HG03196 (cell line): ENCODE measurements around the gene FEN1.
A peak's percentile ranks its signal among the peaks of the same experiment; 100 is the strongest.

Source experiments
- ATAC-seq: cut with Tn5 transposase; IDR thresholded peaks from one replicate; pipeline ENCODE4 v1.9.1; 2021; ENCODE audit not compliant: unreplicated experiment

Gene FEN1

GRCh38 chr11:61792310-61793082 lies at the start of gene FEN1, which contains the start of gene TMEM258:
FEN1 (plus strand) TSS chr11:61792911; CDS start chr11:61795362, 2,451 bp downstream.
TMEM258 (minus strand) TSS chr11:61792599; CDS start chr11:61792558, 41 bp downstream.
- ATAC-seq, result peak; percentile 73

GRCh38 chr11:61743486-61744095 lies 49.1 kb upstream of the FEN1 start:
- no peak for ATAC-seq

- ATAC-seq, result no peak
These were observed 48.5 kb upstream of the FEN1 start for GRCh38 chr11:61744181-61744580.

DNA sequence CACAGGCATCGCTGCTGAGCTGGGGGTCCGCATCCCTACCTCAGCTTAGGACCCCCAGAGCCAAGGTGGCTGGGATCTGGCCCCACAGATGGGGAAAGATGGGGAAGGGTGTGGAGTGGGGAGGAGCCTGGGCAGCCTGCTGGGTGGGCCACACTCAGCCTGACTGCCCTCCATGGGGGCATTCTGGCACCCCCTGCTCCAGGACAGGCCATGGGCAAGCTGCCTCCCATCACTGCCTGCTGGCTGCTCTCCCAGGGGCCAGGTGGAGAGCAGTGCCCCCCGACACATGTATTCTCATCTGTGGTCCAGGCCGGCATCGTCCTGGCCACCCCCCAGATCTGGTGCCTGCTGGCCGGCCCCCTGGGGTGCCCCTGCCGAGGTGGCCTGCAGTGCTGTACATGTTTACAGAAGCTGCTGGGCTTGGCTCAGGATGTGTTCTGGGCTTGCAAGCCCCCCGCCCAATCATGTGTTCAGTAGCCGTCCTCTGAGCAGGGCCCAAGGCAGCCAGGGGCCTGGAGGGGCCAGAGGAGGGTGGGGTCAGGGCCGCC lies 48.0 kb upstream of the FEN1 start:
- ATAC-seq, result no peak

DNA sequence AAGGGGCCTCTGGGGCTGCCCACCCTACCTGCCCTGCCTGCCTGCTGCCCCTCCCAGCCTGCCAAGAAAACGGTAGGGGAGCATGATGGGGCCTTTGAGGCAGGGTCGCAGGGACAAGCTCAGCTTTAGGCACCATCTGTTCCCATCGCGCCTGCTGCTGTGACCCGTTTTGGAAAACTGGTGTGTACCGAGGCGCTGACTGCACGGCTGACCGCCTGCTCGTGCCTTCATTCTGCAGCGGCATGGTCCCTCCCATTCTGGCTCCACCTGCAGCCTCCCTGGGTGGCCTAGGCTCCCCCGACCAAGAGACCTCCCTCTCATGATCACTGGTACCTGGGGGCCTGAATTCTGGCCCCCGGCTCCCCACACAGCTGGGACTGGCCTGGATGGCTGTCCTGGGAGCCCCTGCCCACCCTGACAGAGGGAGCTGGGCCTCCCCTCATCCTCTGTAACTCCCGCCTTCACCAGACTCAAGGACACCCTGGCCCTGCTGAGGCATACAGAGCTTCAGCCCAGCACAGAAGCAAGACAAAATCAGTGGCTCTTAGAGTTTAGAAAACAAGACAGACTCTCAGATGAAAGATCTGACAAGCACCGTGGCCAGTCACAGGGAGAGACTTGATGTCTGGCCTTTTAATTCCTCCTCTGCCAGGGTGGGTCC lies 46.8 kb upstream of the FEN1 start:
- no peak for ATAC-seq

GRCh38 chr11:61746442-61747191 lies 46.1 kb upstream of the FEN1 start:
- ATAC-seq, result no peak

DNA sequence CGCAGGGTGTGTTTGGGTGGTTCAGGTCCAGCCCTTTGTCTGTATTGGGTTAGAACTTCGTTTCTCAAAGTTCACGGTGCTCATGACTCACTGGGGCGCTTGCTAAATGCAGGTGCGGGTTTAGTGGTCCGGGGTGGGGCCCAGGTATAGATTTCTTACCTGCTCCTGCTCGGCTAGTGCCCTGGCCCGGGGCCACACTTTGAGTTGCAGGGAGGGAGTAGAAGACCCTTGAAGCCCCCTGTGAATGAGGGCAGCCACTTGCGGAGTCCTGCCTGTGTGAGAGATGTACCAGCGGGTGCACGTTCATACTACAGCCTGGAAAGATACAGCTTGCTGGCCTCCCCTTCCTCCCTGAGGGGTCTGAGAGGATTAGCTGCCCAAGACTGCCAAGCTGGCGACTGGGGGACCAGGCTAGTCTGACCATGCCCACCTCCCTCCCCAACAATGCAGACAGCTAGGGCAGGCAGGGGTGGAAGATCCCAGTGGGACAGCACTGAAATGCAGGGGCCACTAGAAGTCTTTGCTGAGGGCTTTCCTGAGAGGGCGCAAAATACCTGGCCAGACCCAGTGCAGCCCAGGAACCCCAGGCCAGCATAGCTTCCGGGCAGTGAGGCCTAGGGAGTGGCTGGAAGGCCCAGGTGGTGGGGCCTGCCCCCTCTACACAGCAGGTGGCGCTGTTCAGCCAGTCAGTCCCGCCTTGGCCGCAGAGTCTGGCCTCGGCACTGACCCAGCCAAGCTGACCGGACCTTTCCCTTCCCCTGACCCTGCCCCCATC lies 45.3 kb upstream of the FEN1 start:
- peak; percentile 43 for ATAC-seq

- no peak for ATAC-seq
These were observed 44.8 kb upstream of the FEN1 start for GRCh38 chr11:61747967-61748285.

- no peak for ATAC-seq
These were observed 43.0 kb upstream of the FEN1 start for GRCh38 chr11:61749591-61750217.

DNA sequence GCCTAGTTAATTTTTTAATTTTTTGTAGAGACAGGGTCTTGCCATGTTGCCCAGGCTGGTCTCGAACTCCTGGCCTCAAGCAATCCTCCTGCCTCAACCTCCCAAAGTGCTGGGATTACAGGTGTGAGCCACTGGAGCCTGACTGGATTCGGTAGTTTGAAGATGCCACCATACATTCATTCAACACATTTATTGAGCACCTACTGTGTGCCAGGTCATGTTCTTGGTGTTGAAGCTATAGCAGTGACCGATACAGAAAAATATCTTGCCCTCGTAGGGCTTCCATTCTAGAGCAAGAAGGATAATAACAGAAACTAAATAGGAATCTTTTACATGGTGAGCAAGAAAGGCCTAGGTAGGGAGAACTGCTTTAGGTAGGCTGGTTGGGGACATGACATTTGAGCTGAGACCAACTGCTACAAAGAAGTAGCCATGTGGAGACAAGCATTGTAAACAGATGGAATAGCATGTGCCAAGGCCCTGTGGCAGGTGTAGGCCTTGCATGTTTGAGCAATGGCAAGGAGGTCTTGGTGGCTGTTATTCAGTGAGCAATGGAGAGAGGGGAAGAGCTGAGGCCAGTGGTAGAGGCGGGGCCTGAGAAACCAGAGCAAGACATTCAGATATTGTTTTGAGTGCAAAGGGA lies 42.0 kb upstream of the FEN1 start:
- ATAC-seq, result no peak

GRCh38 chr11:61751384-61751783 lies 41.3 kb upstream of the FEN1 start:
- no peak for ATAC-seq

GRCh38 chr11:61752117-61752924 lies 40.4 kb upstream of the FEN1 start, which contains the start of gene MYRF:
MYRF (plus strand) TSS chr11:61752636; CDS start chr11:61752745, 109 bp downstream.
- ATAC-seq, result no peak

DNA sequence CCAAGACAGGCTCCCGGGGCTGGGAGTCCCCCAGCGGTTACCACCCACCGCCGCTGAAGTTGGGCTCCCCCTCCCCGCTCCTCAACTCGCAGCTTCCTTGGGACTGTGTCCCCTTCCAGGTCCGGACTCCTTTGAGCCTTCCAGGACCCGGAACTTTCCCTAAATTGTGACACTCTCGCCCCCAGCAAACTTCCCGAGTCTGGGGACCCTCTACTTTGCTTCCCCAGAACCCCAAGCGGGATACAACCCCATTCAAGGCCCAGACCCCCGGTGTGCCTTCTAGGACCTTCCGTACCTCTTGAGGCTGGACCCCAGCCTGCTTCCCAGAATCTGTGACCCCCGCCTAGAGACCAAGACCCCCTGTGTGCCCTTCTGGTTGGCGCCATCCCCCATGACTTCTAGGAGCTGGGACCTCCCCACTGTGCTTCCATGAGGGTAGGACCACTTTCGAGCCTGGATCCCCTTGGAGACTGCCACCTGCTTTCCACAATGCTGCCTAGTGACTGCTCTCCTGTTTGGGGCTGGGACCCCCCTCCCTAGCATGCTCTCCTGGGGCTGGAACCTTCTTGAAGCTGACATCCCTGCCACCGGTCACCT lies 39.7 kb upstream of the FEN1 start:
- no peak for ATAC-seq

GRCh38 chr11:61753672-61754071 lies 39.0 kb upstream of the FEN1 start:
- ATAC-seq, result no peak

DNA sequence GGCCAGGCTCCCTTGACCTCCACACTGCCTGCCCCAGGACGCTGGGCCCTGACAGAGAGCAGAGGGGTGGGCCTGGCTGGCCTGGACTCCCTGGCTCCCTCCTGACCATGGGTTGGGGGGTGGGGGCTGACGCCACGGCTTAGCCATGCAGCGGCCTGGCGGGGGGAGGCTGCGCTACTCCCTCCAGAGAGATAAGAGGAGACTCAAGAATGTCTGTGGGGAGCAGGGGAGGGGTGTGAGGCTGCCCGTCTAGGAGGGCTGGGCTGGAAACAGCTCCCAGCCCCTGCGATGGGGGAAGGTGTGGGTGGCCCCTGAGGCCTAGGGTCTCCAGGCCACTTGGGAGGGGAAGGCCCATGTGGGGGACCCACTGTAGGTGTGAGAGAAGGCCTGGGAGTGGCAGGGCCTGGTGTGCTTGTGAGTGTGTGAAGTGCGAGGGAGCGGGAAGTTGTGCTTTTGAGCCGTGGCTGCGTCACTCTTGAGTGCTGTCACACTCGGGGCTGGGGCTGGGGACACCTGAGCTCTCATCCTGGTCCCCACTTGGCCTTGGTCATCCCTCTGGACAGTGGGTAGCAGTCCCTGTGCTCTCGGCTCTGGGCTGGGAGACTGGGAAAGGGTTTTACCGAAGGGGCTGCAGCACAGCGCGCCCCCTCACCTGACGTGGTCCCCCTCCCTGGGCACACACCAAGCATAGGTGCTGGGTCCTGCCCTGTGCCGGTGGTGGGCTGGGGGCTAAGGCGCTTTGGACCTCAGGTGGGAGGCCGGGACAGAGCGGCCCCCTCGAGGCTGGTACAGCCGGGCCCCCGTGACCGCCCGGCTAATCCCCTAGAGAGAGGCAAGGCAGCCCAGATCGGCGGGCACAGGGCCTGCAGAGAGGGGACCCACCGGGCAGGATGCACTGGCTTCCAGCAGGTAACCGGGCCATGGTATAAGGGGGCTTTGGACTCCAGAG lies 37.9 kb upstream of the FEN1 start:
- ATAC-seq, result no peak

DNA sequence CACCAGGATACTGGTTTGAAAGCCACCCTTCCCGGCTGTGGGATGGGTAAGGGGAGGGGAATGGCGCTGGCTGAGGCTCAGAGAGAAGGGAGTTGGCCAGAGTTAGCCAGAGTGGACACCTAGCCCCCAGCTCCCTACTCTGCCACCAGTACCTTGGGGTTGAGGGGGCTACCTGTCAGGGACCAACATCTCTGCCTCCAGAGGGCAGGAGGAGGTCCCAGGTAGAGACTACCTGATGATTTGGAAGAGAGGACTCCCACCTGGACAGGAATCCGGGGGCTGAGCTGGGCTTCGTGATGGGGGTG lies 36.6 kb upstream of the FEN1 start:
- no peak for ATAC-seq
